GM19240 (cell line): Measurements from ENCODE around the gene CCDC169.

Experiments
- DNase-seq: peaks from one replicate; pipeline ENCODE4 v3.0.0; 2011; ENCODE audit warnings: low spot score; ENCODE audit not compliant: insufficient read length

CCDC169 gene

DNA sequence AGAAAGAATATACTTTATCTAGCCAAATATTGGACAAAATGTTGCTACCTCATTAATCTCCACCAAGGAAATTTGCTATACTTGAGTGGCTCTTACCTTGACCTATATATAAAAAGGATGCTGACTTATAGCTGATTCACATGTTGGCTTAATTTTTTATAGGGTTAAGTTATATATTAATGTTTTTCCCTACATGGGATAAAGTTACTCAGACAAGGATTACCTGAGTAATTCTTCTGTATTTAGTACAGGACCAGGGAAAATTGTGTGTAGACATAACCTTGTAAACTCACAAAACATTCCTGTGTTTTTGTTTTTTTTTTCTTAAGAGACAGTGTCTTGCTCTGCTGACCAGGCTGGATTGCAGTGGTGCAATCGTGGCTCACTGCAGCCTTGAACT is 52.6 kb downstream of the CCDC169 start:
- no peak for DNase-seq

DNA sequence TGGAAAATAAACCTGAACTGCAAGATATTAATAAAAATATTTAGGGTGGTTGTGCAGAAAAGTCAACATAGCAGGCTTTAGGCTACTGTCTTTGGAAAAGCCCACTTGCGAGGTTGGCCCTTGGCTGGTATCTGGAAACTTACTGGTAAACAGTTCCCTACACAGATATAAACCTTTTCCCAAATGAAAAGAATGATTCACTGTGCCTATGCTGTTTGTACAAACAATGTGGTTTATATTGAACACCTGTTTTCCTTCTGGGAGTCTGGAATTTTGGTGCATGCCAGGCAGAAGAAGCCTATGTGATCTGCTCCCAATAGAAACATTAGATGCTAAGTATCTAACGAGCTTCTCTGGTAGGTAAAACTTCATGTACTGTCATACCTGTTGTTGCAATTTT is 53.5 kb downstream of the CCDC169 start:
- no peak for DNase-seq

GRCh38 chr13:36242761-36243160 is 54.9 kb downstream of the CCDC169 start:
- DNase-seq, result no peak

GRCh38 chr13:36231236-36231635 is 66.4 kb downstream of the CCDC169 start:
- DNase-seq, result no peak

DNA sequence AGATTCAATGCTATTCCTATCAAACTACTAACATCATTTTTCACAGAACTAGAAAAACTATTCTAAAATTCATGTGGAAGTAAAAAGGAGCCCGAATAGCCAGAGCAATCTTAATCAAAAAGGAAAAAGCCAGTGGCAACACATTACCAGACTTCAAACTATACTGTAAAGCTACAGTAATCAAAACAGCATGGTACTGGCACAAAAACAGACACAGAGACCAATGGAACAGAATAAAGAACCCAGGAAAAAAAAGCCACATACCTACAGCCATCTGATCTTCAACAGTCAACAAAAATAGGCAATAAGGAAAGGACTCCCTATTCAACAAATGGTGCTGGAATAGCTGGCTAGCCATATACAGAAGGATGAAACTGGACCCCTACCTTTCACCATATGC is 72.9 kb downstream of the CCDC169 start:
- DNase-seq, result no peak

DNA sequence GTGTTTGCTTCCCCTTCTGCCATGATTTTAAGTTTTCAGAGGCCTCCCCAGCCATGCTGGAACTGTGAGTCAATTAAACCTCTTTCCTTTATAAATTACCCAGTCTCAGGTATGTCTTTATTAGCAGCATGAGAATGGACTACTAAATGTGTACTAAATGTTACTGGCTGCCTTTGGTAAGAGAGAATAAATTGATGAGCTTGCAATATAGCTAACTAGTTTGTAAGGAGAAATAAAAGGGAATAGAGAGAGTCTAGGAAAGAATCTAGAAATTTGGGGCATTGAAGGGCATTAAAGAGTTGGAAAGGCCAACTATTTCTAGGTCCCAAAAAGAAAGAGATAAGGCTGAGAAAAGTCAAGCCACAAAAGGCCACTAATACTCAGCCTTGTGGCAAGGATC is 77.7 kb downstream of the CCDC169 start:
- DNase-seq, result no peak

- DNase-seq, result no peak
These were observed 80.2 kb downstream of the CCDC169 start for GRCh38 chr13:36217456-36217855.

DNA sequence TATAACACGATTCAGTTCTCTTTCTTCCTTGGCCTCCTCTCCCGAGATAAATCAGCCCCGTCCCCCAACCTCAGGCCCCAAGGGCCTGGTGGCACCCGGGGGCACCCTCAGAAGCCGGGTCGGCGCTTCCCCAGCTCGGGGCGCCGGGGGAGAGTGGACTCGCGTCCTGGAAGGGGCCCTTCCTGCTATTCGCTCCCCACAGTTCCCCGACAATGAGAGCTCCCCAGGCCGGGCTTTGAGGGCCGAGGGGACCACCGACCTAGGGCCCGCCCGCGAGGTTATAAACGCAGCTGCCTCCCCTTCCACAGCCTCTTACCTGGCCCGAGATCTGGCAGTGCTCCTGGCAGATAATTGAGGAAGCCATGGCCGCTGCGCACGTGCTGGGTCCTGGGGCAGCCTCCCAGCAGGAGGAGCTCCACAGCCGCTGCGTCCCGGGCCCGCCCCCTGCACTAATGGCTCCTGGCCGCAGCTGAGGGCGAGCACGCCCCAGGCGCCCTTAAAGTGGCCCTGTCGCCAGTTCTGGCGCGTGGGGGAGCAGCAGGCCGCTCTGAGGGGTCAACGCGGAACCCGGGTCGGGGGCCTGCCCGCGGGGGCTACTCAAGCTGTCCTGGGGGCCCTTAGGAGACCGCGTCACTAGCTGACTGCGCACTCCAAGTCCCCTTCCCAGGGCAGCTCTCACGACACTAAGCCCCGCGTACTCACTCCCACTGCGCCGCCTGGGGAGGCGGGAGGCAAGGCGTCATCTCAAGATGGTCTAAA is 83.3 kb downstream of the CCDC169 start, which contains the start of gene SOHLH2:
SOHLH2 (minus strand) TSS at position 394 of the 759 bp plus-strand sequence; CDS start at position 364, 30 bp downstream.
- no peak for DNase-seq

GRCh38 chr13:36212789-36213188 is 84.8 kb downstream of the CCDC169 start:
- no peak for DNase-seq

- no peak for DNase-seq
These were observed 86.0 kb downstream of the CCDC169 start for GRCh38 chr13:36211567-36211966.

DNA sequence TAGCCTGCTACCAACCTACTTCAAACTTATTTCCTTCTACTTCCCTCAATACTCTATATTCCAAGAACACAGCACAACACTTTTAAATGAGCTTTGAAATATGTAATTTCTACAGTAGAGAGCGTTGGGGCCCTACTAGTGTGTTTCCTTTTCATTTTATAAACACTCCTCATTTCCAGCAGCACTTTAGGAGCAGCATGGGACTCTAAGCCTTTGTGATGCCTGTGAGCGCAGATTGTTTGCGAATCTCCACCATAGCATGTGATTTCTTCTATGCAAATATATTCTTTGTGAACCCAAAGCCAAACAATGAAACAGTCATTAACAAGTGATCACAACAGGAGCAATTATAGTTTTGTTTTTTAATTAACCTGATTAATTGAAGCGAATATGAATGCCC is 86.9 kb downstream of the CCDC169 start:
- DNase-seq, result no peak

DNA sequence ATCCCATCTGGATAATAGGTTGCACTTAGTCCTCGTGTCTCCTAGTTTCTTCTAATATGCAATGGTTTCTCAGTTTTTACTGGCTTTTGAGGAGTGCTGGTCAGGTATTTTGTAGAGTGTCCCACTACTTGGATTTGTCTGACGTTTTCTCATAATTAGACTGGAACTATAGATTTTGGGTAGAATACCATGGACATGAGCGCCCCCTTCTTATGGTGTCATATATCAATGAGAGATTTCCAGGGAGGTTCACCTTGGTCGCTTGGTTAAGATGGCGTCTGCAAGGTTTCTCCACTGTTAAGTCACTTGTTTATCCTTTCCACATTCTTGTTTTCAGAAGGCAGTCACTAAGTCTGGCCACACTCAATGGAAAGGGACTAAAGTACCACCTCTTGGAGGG is 89.9 kb downstream of the CCDC169 start:
- no peak for DNase-seq

- no peak for DNase-seq
These were observed 104.3 kb downstream of the CCDC169 start for GRCh38 chr13:36193151-36193855.

GRCh38 chr13:36192166-36192565 is 105.4 kb downstream of the CCDC169 start:
- DNase-seq, result no peak

DNA sequence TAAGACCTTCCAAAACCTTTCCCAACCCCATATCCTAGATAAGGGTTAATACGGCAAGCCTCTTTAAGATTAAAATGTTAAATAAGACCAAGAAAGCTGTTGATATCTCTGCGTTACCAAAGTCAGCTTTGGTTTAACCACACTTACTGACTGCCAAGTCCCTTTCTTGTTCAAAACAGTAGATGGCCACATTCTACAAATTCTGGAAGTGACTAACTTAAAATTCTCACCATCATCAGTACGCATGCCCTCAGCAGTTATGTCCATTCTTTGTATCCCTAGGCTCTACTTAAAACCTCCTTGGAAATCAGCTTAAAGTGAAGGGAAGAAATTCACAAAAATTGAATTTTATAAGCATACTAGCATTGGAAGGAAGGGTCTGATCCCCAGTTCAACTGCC is 106.8 kb downstream of the CCDC169 start:
- no peak for DNase-seq

- no peak for DNase-seq
These were observed 109.2 kb downstream of the CCDC169 start for GRCh38 chr13:36188441-36188840.

DNA sequence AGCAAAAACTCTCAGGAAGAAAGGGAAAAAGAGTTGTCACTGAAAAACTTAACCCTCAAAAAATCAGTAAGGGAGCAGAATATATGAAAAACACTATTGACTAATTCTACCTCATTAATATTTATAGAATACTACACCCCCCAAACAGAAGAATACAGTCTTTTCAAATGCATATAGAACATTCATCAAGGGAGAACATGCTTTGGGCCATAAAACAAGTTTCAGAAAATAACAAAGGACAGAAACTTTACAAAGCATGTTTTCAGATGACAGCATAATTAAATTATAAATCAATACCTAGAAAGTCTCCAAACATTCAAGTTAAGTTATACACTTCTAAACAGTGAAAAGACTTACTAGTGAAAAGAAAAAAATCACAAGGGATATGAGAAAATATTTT is 113.7 kb downstream of the CCDC169 start:
- DNase-seq, result no peak
